ENCODE data around the gene ASIC1.
"Not testable (repeated sequence)": the region's sequence is repeated elsewhere in the genome, so short reads cannot be mapped to it uniquely, and the experiment has no call there.

Gene ASIC1

GRCh38 chr12:50057000-50057841 is at the start of gene ASIC1:
ASIC1 (plus strand) TSS chr12:50057596; CDS start chr12:50058767, 1,171 bp downstream.
- peak; percentile 56 for DNase-seq (ENCODE audit: low read depth)

- DNase-seq (ENCODE audit: low read depth): no peak
Measured at GRCh38 chr12:50013361-50014147, 43.8 kb upstream of the ASIC1 start.

GRCh38 chr12:50014342-50014741 is 43.1 kb upstream of the ASIC1 start:
- no peak for DNase-seq (ENCODE audit: low read depth)

GRCh38 chr12:50016501-50017475 is 40.6 kb upstream of the ASIC1 start:
- no peak for DNase-seq (ENCODE audit: low read depth)

GRCh38 chr12:50017641-50018040 is 39.8 kb upstream of the ASIC1 start:
- DNase-seq (ENCODE audit: low read depth): no peak

DNA sequence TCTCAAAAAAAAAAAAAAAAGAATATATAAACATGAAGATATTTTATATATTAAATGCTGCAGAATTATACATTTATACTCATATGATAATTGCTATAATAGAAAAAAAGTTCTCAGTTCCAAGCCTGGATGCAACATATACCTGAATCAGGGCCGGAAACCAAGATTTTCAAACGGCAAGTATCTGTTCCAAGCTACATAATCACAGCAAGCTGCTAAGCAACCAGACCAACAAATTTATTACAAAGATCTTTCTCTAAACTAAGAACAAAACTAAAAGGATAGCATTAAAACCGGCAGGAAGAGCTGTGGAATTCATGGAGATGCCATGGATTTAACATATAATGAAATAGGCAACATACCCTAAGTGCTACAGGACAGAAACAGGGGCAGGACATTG is 39.2 kb upstream of the ASIC1 start:
- no peak for DNase-seq (ENCODE audit: low read depth)

- DNase-seq (ENCODE audit: low read depth): no peak
Measured at GRCh38 chr12:50018968-50019367, 38.4 kb upstream of the ASIC1 start.

GRCh38 chr12:50019524-50019923 is 37.9 kb upstream of the ASIC1 start:
- DNase-seq (ENCODE audit: low read depth): no peak

DNA sequence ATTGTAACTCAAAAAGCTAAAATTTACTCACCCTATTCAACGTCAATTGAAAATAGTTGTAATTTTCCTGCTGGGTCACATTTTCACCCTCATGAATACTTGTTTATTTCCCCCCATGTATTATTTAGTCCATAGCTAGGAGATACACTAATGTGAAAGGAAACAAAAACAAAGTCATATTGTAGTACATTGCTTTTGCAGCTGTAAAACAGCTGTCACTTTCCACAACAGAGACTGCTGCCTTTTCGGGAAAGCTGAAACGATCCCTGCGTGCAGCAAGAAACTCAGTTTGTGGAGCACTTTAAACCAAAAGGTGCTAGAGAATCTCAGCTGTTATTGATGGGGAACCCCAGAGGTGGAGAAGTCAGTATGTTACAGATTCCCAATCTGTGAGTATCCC is 36.4 kb upstream of the ASIC1 start:
- DNase-seq (ENCODE audit: low read depth): no peak

- DNase-seq (ENCODE audit: low read depth): no peak
Measured at GRCh38 chr12:50022903-50023302, 34.5 kb upstream of the ASIC1 start.

DNA sequence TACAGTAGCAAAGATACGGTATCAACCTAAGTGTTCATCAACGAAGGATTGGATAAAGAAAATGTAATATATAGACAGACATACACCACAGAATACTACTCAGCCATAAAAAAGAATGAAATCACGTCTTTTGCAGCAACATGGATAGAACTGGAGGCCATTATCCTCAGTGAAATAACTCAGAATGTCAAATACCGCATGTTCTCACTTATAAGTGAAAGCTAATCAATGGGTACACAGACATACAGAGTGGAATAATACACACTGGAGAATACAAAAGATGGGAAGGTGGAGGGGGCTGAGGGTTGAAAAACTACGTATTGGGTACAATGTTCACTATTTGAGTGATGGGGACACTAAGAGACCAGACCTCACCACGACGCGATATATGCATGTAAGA is 33.2 kb upstream of the ASIC1 start:
- no peak for DNase-seq (ENCODE audit: low read depth)

DNA sequence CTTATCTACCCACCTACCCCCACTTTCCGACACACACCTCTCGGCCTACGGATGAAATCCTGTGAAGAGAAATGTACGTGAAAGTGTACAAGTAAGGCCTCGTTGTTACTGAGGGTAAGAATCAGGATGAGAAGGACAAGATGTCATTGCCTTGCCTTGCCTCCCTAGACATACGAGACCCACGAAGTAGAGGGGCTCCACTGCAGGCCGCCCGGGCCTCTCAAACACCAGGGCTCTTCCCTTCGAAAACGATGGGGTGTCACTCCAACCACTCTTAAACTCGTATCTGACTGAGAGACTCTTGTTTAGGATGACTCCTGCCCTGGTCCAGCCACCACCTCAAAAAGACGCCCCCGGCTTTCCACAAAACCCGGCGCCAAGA is 32.6 kb upstream of the ASIC1 start:
- peak; percentile 13 for DNase-seq (ENCODE audit: low read depth)

DNA sequence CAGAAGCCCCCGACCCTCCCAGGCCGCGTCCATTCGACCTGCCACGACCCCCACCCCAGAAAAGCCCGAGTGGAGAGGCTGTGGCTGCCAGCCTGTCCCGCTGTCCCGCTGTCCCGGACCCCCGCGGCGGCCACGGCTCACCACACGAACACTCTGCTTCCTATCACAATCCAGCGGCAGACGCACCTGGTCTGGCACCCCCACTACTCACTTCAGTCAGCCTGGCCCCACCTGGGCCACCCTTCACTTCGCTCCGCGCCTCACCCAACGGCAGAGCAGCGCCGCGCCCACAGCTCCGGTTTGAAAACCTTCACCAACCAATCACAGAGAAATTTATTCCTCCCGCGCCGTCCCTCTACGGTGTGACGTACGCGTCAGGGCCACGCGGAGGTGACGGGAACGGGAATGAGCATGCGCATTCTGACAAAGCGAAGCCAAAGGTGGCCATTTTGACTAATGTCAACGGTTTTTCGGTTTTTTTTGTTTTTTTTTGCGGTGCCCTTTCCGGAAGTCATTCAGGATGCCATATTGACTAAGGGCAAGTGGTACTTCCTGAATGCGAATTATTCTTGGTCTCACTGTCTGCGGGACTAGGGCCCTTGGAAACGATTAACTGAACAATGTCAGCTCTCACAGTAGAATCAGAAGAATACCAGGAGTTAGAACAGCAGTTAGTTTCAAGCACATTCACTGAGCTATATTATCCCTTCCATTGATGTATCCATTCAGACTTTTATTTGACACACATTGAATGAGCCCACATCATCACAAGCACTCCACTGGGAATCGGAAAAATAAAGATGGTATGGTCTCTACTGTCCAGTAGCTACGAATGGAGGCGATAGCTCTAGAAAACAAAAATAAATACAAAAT is 32.0 kb upstream of the ASIC1 start, which contains the start of gene RACGAP1:
RACGAP1 (minus strand) TSS at position 308 of the 873 bp plus-strand sequence. CDS start 8,779 bp downstream, outside the sequence.
- DNase-seq (ENCODE audit: low read depth): peak; percentile 90

GRCh38 chr12:50026691-50027090 is 30.7 kb upstream of the ASIC1 start:
- DNase-seq (ENCODE audit: low read depth): no peak

DNA sequence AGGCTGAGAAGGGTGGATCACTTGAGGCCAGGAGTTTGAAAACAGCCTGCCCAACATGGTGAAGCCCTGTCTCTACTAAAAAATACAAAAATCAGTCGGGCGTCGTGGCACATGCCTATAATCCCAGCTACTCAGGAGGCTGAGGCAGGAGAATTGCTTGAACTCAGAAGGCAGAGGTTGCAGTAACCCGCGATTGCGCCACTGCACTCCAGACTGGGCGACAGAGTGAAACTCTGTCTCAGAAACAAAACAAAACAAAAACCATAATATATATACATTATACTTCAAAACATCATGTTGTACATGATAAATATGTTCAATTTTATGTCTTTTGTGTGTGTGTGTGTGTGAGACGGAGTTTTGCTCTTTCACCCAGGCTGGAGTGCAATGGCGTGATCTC is 26.9 kb upstream of the ASIC1 start:
- DNase-seq (ENCODE audit: low read depth): not testable (repeated sequence)

DNA sequence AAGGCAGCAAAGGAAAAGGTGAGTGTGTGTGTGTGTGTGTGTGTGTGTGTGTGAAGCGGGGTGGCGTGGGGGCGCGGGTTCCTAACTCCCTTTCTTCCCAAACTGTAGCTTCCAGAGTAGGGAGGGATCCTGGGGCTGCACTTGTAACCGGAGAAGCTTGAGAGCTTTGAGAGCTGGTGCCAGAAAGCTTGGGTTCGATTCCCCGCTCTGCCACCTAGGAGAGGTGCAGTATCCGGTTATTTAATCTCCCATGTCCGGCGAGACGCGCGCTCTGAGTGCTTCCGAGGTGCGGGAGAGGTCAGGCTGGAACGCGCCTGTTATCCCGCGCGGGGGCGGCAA is 24.9 kb upstream of the ASIC1 start:
- DNase-seq (ENCODE audit: low read depth): no peak

- no peak for DNase-seq (ENCODE audit: low read depth)
Measured at GRCh38 chr12:50032854-50033581, 24.4 kb upstream of the ASIC1 start.

- DNase-seq (ENCODE audit: low read depth): no peak
Measured at GRCh38 chr12:50038336-50038735, 19.1 kb upstream of the ASIC1 start.

DNA sequence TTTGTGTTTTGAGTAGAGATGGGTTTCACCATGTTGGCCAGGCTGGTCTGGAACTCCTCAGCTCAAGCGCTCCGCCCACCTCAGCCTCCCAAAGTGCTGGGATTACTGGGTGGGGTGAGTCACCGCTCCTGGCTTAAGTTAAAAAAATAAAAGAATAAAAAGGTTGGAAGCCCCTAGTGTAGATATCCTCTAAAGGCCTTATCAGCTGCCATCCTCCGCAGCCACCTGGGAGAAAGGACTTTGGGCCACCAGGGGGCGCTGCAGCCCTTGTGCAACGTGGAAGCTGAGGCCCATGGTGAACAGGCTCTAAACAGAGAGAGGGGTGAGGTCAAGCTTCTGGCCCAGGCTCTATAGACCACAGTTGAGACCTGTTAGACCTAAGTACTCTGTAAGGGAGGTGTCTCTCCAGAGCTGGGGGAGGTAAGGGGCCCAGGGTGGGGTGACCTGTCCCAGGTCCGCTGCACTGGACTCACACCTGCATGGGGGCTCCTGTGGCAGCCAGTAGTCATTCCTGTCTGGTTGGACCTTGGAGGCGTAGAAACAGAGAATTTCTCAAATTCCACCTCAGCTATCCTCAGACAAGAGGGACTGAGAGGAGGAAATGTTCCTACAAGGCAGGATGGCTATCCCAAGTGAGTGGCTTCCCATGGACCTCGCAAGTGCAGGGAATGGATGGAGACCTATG is 18.1 kb upstream of the ASIC1 start:
- peak; percentile 84 for DNase-seq (ENCODE audit: low read depth)

DNA sequence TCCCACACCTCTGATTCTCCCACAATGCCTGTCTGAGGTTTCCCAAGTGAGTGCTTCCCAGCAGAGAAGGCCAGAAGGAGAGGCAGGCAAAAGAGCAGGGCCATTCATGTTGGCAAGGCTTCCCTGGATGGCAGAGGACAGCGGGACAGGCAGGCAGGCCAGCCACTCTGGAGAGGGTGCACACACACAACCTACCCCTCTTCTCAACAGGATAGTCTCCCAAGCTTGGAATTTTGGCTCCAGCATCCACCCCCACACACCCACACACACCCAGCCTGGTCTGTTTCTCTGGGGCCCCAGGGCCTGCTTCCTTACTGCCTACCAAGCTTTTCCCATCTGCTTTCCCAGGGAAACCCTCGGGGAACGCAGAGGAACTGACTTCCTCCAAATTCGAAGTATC is 16.7 kb upstream of the ASIC1 start:
- DNase-seq (ENCODE audit: low read depth): no peak
